HG03095 (cell line): ENCODE measurements around the gene TBX5.

ENCODE experiments used
- ATAC-seq: cut with Tn5 transposase; IDR thresholded peaks from one replicate; pipeline ENCODE4 v1.9.1; 2021; ENCODE audit warnings: moderate library complexity; ENCODE audit not compliant: unreplicated experiment

Gene TBX5

DNA sequence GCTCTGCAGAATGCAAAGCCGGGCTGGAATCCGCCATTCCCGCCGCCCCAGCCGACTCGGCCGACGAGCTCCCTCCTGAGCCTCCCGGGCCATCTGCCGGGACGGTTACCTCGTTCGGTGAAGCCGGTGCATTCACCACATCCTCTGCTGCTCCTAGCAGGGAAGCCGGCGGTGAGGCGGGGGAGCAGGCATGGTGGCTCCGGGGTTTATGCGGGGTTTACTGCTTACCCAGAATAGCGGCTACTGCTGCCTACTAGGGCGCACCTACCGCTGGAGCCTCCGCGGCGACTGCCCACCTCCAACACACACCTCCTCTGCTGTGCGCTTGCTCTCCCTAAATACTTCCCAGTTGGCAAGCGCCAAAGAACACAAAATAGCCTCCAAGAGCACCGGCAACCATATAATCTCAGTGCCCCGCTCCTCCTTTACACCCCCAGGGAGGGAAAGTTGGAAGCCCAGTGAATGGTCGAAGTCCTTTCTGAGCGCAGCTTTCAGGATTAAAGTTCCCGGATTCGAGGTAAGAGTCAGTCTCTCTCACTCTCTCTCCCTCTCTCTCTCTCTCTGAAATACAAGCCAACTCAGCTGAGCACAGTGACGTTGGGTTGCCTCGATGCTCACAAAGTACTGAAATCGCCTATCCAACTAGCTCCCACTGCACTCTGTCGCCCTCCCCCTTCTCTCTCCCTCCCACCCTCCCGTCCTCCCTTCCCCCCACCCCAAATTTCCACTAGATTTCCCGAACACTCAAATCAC lies at the start of gene TBX5:
Gene TBX5, minus strand, starts transcription at position 626 of the 753 bp plus-strand sequence. CDS start 2,246 bp downstream, outside the sequence.
- ATAC-seq: no peak

DNA sequence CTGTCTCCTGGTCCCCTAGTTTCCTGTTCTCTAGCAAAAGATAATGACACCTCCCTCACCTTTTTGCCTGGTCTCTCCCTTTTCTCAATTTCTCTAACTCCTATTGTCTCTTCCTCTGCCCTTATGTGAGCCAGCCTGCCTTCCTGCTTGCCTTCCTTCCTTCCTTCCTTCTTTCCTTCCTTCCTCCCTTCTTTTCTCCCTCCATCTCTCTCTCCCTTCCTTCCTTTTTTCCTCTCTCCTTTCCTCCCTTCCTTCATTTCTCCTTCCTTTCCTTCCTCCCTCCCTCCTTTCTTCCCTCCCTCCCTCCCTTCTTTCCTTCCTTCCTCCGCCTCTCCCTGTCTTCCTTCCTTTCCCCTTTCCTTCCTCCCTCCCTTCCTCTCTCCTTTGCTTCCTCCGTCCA lies 45.7 kb upstream of the TBX5 start:
- ATAC-seq: no peak

DNA sequence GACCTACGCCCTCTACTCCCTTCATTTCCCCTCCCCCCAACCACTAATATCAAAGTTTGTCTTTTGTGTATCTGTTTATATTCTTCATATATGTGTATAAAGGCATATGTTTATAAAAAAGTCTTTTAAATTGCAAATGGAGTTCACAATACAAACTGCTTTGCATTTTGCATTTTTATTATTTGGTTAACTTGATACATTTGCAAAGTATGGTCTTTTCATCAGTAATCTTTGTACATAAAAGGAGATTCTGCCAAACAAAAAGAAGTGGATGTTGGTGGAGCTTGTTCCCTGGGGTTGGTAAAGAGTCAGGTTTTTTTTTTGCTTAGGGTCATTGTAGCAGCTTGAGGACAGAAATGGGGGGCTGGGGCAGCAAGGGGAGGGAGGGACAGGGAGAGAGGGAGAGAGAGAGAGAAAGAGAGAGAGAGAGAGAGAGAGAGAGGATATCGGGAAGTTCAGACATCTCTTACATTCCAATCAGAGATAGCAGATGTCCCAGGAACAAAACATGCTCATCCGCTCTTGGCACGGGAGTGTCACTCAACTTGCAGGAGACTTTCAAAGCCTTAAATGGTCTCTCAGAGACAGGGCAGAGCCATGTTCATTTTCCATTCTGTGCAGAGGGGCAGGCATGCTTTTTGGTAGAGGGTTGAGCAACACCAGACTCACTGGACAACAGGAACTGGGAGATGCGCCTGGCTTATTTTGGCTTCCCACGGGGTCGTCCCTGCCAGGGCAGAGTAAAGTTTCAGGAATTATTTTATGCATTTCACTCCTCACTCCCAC lies 44.8 kb upstream of the TBX5 start:
- ATAC-seq: no peak

DNA sequence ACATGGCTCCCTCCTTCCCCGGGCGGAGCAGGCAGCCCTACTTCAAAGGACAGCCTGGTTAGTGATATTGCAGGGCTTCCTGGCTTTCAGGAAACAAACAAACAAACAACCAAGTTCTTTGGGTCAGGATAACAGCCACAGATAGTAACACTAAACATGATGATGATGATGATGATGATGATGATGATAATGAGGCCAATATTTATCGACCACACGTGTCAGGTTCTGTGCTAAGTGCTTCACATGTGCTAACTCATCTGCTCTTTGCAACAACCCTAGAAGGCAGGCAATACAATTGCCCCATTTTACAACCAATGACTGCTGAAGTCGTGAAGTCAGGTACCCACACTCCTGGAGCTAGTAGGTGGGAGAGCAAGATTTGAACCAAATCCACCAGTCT lies 44.1 kb upstream of the TBX5 start:
- ATAC-seq: no peak

DNA sequence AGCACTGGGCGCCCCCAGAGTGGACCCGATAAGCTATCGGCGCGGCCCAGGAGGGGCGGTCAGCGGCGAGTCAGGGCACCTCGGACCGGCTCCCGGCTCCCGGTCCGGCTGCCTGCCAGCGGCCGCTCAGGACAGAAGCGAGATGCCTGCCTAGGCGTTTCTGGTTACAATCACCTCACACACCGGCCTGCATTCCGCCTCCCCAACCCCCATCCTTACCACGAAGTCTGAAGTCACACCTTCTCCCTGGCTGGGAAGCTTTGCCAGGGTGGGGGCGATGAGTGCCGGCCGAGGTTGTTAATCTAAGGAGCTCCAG lies 42.6 kb upstream of the TBX5 start:
- ATAC-seq: no peak

DNA sequence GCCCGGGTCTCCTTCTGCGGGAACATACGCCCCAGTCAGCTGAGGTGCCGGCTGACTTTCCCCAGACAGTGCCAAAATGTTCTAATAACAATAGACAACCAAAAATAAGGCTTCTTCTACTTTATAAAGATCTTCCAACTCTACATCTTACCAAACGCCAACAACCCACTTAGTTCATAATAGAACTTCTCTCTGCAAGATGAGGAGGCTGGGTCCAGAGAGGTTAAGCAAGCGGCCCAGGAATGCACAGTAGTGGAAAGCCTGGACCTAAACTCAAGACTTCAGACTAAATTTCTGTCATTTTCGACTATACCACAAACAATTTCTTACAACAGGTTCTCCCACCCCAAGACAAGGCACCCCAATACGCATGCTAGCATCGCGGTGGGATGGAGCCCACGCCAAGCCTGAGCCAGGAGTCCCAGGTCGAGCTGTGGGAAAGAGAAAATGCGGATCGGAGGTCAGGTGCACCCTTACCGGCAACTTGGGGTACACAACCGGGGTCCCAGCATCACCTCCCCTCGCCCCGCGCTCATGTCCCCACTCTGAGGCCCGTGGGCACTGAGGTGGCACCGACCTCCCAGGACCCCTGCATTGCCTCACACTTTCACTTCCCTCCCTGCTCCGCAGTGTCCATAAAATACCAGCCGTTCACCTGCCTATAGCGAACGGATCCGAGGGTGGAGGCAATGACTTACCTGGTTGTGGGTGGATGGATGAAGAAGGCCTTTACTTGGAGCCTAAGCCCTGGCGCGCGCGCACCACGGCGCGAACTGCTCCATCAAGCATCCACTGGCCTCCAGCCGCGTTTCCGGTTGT lies 42.1 kb upstream of the TBX5 start:
- ATAC-seq: no peak

DNA sequence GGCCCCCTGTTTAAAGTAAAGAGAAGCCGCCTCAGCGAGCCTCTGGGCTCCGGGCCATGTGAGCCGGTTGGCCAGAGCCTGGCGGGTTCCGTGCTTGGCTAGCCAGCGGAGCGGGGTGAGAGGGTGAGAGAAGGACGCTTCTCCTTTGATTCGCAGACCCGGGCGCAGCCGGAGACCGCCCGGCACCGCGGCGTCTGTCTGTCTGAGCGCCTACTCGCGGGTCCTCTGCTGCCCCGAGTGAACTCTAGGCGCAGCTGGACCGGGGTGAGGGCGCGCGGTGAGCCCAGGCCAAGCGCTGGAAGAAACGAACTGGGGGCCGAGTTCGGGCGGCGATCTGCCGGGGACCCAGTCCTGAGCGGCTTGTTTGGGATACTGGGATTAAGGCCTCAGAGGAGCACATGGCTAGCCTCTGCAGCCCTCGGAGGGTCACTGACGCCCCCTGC lies 41.4 kb upstream of the TBX5 start:
- no peak for ATAC-seq

DNA sequence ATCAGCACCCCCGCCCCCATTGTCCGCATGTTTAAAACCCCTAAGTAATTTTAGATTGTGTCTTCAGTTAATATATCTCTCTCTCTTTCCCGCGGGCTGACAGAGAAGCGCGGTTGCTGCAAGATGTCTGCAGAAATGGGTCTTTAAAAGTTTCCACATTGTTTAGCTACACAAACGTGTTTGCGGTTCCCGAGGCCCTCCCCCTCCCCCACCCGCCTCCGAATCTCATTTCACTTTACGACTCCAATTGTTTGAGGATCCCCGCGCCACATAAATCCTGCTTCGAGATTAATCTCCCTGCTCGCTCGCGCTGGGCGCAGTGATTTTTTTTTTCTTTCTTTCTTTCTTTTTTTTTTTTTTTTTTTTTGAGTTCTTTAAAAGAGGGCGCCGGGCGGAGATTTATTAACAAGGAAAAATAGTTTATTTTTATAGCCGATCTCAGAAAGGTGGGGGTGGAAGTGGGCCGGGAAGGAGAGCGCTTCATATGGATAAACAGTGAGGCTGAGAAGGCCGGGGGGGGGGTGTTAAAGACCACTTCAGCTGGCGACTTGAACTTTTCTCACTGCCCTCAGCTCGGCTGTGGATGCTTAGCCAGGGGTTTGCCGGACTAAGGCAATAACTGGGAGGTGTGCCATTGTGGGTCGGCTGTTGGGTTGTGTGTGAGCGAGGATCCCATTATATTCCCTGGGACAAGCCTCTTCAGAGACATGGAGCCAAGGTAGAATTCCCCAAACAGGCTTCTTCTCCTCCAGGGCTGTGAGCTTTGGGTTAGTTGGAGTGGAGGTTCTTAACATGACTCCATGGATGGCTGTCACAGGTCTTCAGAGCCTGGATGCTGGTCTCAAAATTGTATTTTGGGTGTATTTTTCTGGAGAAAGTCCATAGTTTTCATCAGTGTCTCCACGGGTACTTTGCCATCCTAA lies 39.7 kb upstream of the TBX5 start:
- no peak for ATAC-seq

DNA sequence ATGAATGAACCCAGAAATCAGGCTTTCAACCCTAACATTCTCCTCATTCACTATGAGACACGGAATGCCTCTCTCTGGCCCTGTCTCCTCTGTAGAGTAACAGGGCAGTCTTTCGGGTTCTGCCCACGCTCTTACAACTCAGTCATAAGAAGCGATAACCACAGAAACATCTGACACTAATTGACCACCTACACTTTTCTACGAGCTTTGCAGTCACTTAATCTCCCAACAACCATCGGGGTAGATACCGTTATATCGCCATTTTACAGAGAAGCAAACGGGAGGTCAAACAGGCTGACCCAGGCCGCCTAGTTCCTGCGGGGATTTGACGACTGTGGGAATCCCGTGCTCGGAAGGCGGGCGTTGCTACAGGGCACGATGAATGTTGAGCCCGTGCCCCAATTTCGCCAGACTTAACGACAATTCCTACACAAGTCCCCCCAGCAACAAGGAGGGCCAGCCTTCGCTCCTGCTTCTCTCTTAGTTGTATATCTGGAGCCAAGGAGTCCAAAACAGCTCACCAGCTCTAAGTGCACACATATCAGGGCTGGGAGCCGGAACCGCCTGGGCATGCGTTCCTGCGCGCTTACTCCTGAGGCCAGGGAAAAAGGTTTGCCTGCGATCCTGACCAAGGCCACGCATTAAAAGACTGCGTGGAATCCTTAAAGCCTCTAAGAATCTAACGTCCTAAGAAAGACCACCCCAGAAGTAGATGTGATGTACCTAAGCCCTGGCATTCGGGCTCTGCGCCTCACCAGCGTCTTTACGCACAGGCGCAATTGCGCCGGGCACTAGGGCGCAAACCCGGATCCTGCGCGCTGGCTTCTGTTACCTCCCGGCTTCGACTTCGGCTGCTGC lies 38.7 kb upstream of the TBX5 start:
- no peak for ATAC-seq

DNA sequence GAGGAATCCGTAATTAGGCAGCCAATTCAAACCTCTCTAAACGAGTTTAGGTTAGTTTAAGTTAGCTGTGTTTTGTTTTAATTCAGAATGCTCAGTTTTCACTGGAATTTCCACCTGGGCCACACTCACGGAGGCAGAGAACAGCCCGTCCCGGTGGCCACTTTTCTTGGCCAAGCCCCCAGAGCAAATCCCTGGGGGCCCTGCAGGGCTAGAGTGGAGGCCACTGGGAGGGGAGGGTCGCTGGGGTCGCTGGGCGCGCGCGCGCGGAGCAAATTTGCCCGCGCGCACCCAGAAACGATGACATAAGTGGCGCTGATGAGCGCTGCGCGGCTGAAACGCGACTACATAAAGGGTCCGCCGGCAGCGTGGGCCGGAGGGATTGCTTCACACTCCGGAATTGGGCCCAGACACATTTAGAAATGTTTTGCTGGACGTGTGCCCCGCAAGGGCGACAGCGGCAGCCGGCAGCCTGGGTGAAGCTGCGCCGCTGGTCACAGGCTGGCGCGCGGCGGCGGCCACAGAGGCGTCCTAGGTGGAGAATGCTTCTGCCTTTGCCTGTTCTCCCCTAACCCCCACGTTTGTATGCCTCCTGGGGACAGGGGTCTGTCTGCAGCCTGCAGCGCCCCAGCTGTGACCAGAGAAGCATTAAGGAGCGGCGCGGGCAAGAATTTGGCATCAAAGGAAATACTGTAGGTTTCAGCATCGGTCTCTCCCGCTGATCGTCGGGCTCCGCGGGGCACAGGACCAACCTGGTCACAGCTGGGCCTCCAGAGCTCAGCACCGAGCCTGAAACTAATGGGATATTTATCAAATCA lies 37.9 kb upstream of the TBX5 start:
- ATAC-seq: no peak

DNA sequence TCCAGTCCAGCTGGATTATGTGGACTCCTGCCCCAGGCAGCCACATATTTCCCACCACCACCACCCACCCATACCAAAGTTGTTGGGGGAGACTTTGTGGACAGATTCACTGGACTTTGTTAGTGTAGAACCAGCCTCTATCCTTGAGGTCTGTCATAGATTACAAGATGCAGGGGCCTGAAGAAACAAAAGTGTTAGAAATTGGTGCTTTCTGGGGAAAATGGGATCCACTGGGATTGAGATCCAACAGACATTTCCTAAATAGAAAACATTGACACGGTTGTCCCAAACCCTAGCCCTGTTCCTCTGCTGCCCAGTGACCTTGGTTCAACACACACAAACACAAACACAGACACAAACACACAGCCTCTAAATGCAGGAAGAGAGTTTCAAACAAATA lies 36.6 kb upstream of the TBX5 start:
- ATAC-seq: no peak

DNA sequence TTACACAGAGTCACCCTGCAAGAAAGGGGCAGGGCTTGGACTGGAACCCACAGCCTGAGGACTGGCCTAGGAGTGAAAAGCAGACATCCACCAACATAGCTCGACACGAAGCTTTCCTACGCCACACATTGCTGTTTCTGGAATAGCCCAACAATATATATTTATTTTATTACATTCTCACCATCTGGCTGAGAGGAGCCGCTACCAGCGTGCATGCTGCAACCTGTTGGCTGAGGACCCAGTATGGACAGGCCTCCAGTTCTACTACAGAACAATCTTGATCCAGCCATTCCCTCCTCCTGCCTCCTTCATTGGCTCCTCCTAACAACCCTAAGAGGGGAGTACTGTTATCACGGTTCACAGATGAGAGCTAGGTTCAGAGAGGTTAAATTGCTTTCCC lies 35.6 kb upstream of the TBX5 start:
- ATAC-seq: no peak

DNA sequence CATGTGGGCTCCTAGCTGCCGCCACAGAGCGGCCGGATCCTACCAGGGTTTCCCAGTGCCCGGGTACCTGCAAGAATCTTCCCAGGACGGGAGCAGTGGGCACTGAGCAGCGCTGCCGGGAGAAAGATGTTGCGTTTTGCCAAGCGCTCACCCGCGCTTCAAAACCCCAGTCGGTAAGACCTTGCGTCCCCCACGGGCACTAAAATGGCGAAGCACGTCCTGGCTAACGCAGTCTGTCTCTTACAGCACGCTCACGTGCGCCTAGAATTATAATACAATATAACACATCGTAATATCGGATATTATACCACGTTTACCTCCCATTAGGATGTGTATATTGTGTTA lies 35.1 kb upstream of the TBX5 start:
- no peak for ATAC-seq

DNA sequence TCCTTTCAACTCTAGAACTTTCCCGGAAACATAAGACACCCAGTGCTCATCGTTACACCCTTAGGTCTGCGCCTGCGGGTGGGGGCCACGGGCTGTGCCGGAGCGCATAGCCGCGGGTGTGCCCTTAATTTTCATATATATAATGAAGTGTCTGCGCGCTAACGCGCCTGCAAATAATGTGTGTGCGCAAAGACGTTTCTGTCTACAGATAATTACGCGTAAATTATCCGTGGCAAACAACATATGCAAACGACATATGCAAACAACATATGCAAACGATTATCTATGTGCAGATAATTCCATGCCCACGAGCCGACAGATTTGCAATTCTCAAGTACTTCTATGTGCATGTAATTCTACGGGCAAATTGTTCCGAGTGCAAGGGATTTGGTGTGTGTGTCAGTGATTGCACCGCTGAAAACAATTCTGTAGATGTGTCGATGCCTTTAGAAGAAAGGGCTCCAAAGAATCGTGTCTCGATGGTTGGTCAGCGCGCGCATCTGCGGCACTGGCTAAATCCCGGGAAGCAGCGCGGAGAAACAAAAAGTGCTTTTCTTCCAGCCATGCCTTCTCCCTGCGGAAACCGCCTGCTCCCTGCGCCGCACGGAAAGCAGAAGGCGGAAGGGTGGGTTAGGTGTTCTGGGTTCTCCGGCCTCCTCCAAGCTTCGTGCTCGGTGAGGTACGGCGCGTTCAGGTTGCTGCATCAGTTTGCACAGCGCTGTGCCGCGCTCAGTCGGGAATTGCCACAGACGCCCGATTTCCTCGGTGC lies 34.5 kb upstream of the TBX5 start:
- no peak for ATAC-seq

DNA sequence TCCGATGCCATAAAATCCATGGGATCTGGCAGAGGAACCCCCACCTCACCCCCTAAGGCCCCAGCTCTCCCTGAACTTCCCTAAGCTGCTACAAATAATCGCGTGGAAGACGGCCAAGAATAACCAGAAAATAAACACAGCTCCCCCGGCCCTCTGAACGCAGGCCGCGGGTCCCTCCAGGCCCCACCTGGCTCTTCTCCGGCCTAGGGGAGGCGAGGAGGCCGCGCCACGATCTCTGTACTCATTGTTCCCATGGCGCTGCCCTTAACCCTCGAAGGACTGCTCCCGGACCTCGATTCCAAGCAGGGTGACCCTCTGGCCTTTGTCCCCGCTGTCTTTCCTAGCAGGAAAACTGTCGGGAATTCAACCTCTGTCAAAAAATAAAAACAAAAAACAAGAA lies 33.9 kb upstream of the TBX5 start:
- ATAC-seq: no peak

DNA sequence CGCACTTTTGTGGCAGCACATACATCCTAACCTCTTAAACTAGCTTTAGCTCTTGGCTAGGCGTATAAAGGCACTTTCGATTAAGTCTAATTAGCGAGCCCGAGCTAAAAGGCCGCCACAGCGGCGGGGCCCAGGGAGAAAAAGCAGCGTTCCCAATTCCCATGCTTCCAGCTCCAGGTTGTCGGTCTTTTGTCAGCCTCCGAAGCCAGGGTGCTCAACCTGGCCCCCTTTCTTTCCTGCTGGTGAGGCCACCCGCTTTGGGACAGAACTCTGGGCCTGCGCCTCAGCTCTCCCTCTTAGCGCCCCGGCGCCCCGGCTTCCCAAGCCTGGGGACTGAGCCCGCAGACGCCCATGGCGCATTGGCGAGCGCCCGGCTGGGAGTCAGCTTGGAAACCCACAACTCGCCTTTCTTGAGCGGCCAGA lies 33.3 kb upstream of the TBX5 start:
- ATAC-seq: no peak

DNA sequence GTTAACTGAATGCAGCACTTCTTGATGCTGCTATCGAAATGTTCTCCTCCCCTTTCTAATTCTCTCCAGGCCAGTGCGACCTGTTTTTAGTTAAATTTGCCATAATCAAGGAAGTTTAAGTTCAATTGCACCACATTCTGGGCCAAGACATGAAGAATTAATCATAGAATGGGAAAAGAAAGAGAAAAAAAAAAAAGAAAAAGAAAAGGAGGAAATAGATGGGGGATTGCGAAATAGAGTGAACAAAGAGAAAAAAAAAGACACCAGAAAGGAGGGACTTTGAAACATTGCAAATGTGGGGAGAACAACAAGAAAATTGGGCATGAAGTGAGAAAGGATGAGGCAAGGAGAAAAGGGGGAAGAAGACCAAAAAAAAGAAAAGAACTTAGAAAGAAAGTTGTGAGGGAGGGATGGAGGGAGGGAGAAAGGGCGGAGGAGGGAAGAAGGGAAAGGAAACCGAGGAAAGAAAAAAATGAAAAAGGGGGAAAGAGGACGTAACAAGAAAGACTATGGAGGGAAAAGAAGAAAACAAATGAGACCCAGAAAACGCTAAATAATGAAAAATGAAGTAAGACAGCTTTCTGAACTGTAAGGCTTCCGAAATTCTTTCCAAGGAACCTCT lies 32.8 kb upstream of the TBX5 start:
- ATAC-seq: no peak

DNA sequence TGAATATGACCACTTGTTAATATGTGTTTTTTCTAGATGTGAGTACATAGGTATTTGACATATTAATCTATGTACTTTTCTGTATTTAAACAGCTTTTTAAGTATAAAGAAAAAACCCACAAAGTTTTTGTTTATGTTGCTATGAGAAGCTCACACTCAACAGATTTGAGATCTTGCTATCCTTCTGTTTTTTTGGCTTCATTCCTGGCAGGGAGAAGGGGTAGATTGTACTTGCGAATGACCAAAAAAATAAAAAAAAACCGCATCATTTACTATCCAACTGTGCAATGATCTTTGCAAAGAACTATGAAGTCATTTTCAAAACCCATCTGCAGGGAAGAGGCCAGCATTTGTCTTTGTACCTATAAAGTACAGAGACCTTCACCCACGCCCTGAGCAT lies 28.4 kb upstream of the TBX5 start:
- no peak for ATAC-seq
